ENCODE results near the gene RHBDF1.

RHBDF1 gene

GRCh38 chr16:72561-73548, at the start of gene RHBDF1:
Gene RHBDF1 (minus strand): TSS chr16:72631. CDS start chr16:65015, 7,616 bp downstream.
- DNase-seq (ENCODE audit: low read depth) = peak; percentile 50

- DNase-seq (ENCODE audit: low read depth) = no peak
Observed at GRCh38 chr16:120756-121155, 48.3 kb upstream of the RHBDF1 start.

GRCh38 chr16:119835-120491, 47.5 kb upstream of the RHBDF1 start:
- no peak for DNase-seq (ENCODE audit: low read depth)

GRCh38 chr16:119295-119694, 46.9 kb upstream of the RHBDF1 start:
- DNase-seq (ENCODE audit: low read depth) = no peak

- no peak for DNase-seq (ENCODE audit: low read depth)
Observed at GRCh38 chr16:118857-119256, 46.4 kb upstream of the RHBDF1 start.

- no peak for DNase-seq (ENCODE audit: low read depth)
Observed at GRCh38 chr16:117379-118365, 45.2 kb upstream of the RHBDF1 start.

GRCh38 chr16:116015-116414, 43.6 kb upstream of the RHBDF1 start:
- DNase-seq (ENCODE audit: low read depth) = no peak

GRCh38 chr16:114327-114726, 41.9 kb upstream of the RHBDF1 start:
- no peak for DNase-seq (ENCODE audit: low read depth)

- no peak for DNase-seq (ENCODE audit: low read depth)
Observed at GRCh38 chr16:112153-112840, 39.9 kb upstream of the RHBDF1 start.

- DNase-seq (ENCODE audit: low read depth) = peak; percentile 76
Observed at GRCh38 chr16:106623-107324, 34.3 kb upstream of the RHBDF1 start.

- DNase-seq (ENCODE audit: low read depth) = no peak
Observed at GRCh38 chr16:105521-105920, 33.1 kb upstream of the RHBDF1 start.

GRCh38 chr16:104928-105327, 32.5 kb upstream of the RHBDF1 start:
- no peak for DNase-seq (ENCODE audit: low read depth)

- DNase-seq (ENCODE audit: low read depth) = no peak
Observed at GRCh38 chr16:104355-104754, 31.9 kb upstream of the RHBDF1 start.

- peak; percentile 49 for DNase-seq (ENCODE audit: low read depth)
Observed at GRCh38 chr16:102060-102855, 29.8 kb upstream of the RHBDF1 start.

GRCh38 chr16:101586-101985, 29.2 kb upstream of the RHBDF1 start:
- DNase-seq (ENCODE audit: low read depth) = no peak

- DNase-seq (ENCODE audit: low read depth) = no peak
Observed at GRCh38 chr16:100989-101388, 28.6 kb upstream of the RHBDF1 start.

GRCh38 chr16:97822-98221, 25.4 kb upstream of the RHBDF1 start:
- no peak for DNase-seq (ENCODE audit: low read depth)

- peak; percentile 78 for DNase-seq (ENCODE audit: low read depth)
Observed at GRCh38 chr16:96935-97381, 24.5 kb upstream of the RHBDF1 start.

- no peak for DNase-seq (ENCODE audit: low read depth)
Observed at GRCh38 chr16:94918-95265, 22.5 kb upstream of the RHBDF1 start.

Data from fibroblast of gingiva (primary cell).